Measurements from ENCODE around the gene IL12RB1. TPM values are rescaled to one million over a fixed set of nuclear protein-coding genes. Genes with fewer than 3 reads are reported as not detected.

IL12RB1 gene
- total and polyA plus RNA-seq, 7 donors: 0.14 to 0.53 (median 0.17) TPM; not detected in 1

GRCh38 chr19:18128805-18129204 is 42.1 kb upstream of the IL12RB1 start:
- no peak overlapping the region for H3K27ac ChIP-seq
- ATAC-seq (no peak), DNase-seq (no peak)
- H3K27me3 ChIP-seq (ENCODE audit: insufficient read depth in 3 of 3, low read length in 2 of 3): no peaks in the 10 kb centered on the region
- H3K4me3 ChIP-seq: no peak overlapping the region
- no peak for TF ChIP-seq CTCF (IDR thresholded peaks at IDR 0.05)
- no peaks in the 10 kb centered on the region for H3K9me3 ChIP-seq
- WGBS, 3 donors: 94 to 99% (median 96%) methylated on average over 12 of the region's 12 CpGs
- H3K36me3 ChIP-seq (ENCODE audit: insufficient read depth in 1 of 2, low read depth in 1 of 2): peaks cover 0 to 12% of the 10 kb centered on the region in 2 donors
- H3K4me1 ChIP-seq: no peaks in the 10 kb centered on the region
- intact Hi-C loops (cut with DNase I): no loop called here

GRCh38 chr19:18128044-18128443 is 41.3 kb upstream of the IL12RB1 start:
- no peak for TF ChIP-seq CTCF (IDR thresholded peaks at IDR 0.05)
- no peaks in the 10 kb centered on the region for H3K27me3 ChIP-seq (ENCODE audit: insufficient read depth in 3 of 3, low read length in 2 of 3)
- H3K4me1 ChIP-seq: no peaks in the 10 kb centered on the region
- H3K4me3 ChIP-seq: no peak overlapping the region
- no peak for DNase-seq
- no peak for ATAC-seq
- no peaks in the 10 kb centered on the region for H3K9me3 ChIP-seq
- intact Hi-C loops (cut with DNase I): no loop called here
- WGBS, 3 donors: 81 to 89% (median 82%) methylated on average over 3 of the region's 3 CpGs
- no peak overlapping the region for H3K27ac ChIP-seq
- peaks cover 0 to 12% of the 10 kb centered on the region in 2 donors for H3K36me3 ChIP-seq (ENCODE audit: insufficient read depth in 1 of 2, low read depth in 1 of 2)

DNA sequence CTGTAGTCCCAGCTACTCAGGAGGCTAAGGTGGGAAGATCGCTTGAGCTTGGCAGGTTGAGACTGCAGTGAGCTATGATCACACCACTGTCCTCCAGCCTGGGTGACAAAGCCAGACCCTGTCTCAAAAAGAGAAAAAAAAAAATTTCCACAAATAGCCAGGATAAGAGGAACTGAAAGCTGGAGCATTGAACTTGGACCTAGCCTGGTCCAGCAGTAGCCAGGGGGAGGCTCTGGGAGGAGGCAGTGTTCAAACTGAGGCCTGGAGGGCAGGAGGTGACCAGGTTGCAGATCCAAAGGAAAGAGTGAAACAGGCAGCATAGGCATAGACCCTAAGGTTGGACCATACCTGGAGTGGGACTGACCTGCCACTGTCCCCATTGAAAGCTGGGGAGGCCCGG is 39.4 kb upstream of the IL12RB1 start:
- 63 to 100% (median 72%) methylated on average over 2 of the region's 2 CpGs for WGBS, 3 donors
- peaks cover 0 to 6% of the 10 kb centered on the region in 2 donors for H3K36me3 ChIP-seq (ENCODE audit: insufficient read depth in 1 of 2, low read depth in 1 of 2)
- TF ChIP-seq CTCF (IDR thresholded peaks at IDR 0.05): no peak

GRCh38 chr19:18123819-18124218 is 37.1 kb upstream of the IL12RB1 start:
- DNase-seq: no peak
- no peak for TF ChIP-seq CTCF (IDR thresholded peaks at IDR 0.05)
- no peaks in the 10 kb centered on the region for H3K4me1 ChIP-seq
- no peaks in the 10 kb centered on the region for H3K9me3 ChIP-seq
- peaks cover 0 to 6% of the 10 kb centered on the region in 2 donors for H3K36me3 ChIP-seq (ENCODE audit: insufficient read depth in 1 of 2, low read depth in 1 of 2)
- H3K4me3 ChIP-seq: no peak overlapping the region
- no peak for ATAC-seq
- intact Hi-C loops (cut with DNase I): no loop called here
- 77 to 83% (median 78%) methylated on average over 26 of the region's 26 CpGs for WGBS, 3 donors
- H3K27me3 ChIP-seq (ENCODE audit: insufficient read depth in 3 of 3, low read length in 2 of 3): no peaks in the 10 kb centered on the region
- H3K27ac ChIP-seq: no peak overlapping the region

More for the DNA sequence above, 39.4 kb upstream of the IL12RB1 start:
- no peak overlapping the region for H3K4me3 ChIP-seq
- no peaks in the 10 kb centered on the region for H3K27me3 ChIP-seq (ENCODE audit: insufficient read depth in 3 of 3, low read length in 2 of 3)
- intact Hi-C loops (cut with DNase I): no loop called here
- no peaks in the 10 kb centered on the region for H3K4me1 ChIP-seq
- ATAC-seq: no peak
- no peak overlapping the region for H3K27ac ChIP-seq
- no peak for DNase-seq
- H3K9me3 ChIP-seq: no peaks in the 10 kb centered on the region
